RPMI7951 (cell line): Measurements from ENCODE around the gene CREB3L2. TPM values are rescaled to one million over a fixed set of nuclear protein-coding genes. Genes with fewer than 3 reads are reported as not detected.
"Not testable (repeated sequence)": the region's sequence is repeated elsewhere in the genome, so short reads cannot be mapped to it uniquely, and the experiment has no call there.

Experiments used
- DNase-seq: peaks from one replicate; pipeline ENCODE4 v3.0.0-alpha.2; 2012; ENCODE audit warnings: low read depth
- total RNA-seq: library from RNA; depleted of rRNA; stranded (reverse); fragments of >200 nt; shearing (Covaris generic); gene quantifications from 2 replicates; pipeline ENCODE4 v1.2.3, GENCODE V29; 2014

Gene CREB3L2
- total RNA-seq, 1 experiment from 2014 or later = 23.8 TPM

- DNase-seq = no peak
These were observed 12.8 kb upstream of the CREB3L2 start for GRCh38 chr7:138014686-138015085.

GRCh38 chr7:138014201-138014600 lies 12.3 kb upstream of the CREB3L2 start:
- not testable (repeated sequence) for DNase-seq

GRCh38 chr7:138009350-138009653 lies 7.4 kb upstream of the CREB3L2 start:
- no peak for DNase-seq

GRCh38 chr7:138008588-138009349 lies 6.9 kb upstream of the CREB3L2 start:
- DNase-seq = peak; percentile 67

GRCh38 chr7:138008019-138008587 lies 6.2 kb upstream of the CREB3L2 start:
- DNase-seq = no peak

GRCh38 chr7:138006106-138006505 lies 4.2 kb upstream of the CREB3L2 start:
- no peak for DNase-seq

GRCh38 chr7:138004936-138005335 lies 3.0 kb upstream of the CREB3L2 start:
- DNase-seq = no peak

GRCh38 chr7:138004046-138004445 lies 2.2 kb upstream of the CREB3L2 start:
- no peak for DNase-seq

GRCh38 chr7:138002828-138003189 lies 923 bp upstream of the CREB3L2 start:
- no peak for DNase-seq

- DNase-seq = peak; percentile 100
These were observed 376 bp upstream of the CREB3L2 start for GRCh38 chr7:138002096-138002827.

- peak; percentile 94 for DNase-seq
These were observed 1.7 kb downstream of the CREB3L2 start for GRCh38 chr7:138000081-138000701.

- DNase-seq = no peak
These were observed 2.3 kb downstream of the CREB3L2 start for GRCh38 chr7:137999496-138000080.

GRCh38 chr7:137998250-137998649 lies 3.6 kb downstream of the CREB3L2 start:
- no peak for DNase-seq

- no peak for DNase-seq
These were observed 5.0 kb downstream of the CREB3L2 start for GRCh38 chr7:137996871-137997270.

GRCh38 chr7:137996386-137996851 lies 5.5 kb downstream of the CREB3L2 start:
- DNase-seq = peak; percentile 94

GRCh38 chr7:137994216-137994615 lies 7.7 kb downstream of the CREB3L2 start:
- no peak for DNase-seq

GRCh38 chr7:137993395-137993743 lies 8.5 kb downstream of the CREB3L2 start:
- DNase-seq = no peak

- DNase-seq = peak; percentile 98
These were observed 9.1 kb downstream of the CREB3L2 start for GRCh38 chr7:137992550-137993394.

- peak; percentile 76 for DNase-seq
These were observed 9.8 kb downstream of the CREB3L2 start for GRCh38 chr7:137992104-137992549.

- DNase-seq = peak; percentile 85
These were observed 11.5 kb downstream of the CREB3L2 start for GRCh38 chr7:137990251-137990941.

- DNase-seq = no peak
These were observed 12.3 kb downstream of the CREB3L2 start for GRCh38 chr7:137989590-137989989.
